Muscle layer of duodenum (tissue), 2 donors: ENCODE data around the gene UGT1A3.

Source experiments
- H3K27ac ChIP-seq: one replicate; pipeline ENCODE4 v1.7.0; 2013; ENCODE audit warnings: mild to moderate bottlenecking, low read length
- H3K27me3 ChIP-seq: one replicate; pipeline ENCODE4 v1.7.0; 2013; ENCODE audit warnings: low read depth, mild to moderate bottlenecking, control low read depth, low read length
- H3K36me3 ChIP-seq, 2 donors: one replicate each; pipeline ENCODE4 v1.7.0; 2013; ENCODE audit warnings: low read length in 2 of 2, control low read depth in 1 of 2, mild to moderate bottlenecking in 1 of 2; ENCODE audit not compliant: insufficient read depth in 2 of 2, control insufficient read depth in 1 of 2
- H3K4me1 ChIP-seq, 2 donors: one replicate each; pipeline ENCODE4 v1.7.0; 2013; ENCODE audit warnings: low read length in 2 of 2, mild to moderate bottlenecking in 2 of 2, control low read depth in 1 of 2, moderate library complexity in 1 of 2; ENCODE audit not compliant: insufficient read depth in 2 of 2, control insufficient read depth in 1 of 2
- H3K4me3 ChIP-seq, 2 donors: one replicate each; pipeline ENCODE4 v1.7.0; 2013; ENCODE audit warnings: low read length in 2 of 2, low read depth in 1 of 2, mild to moderate bottlenecking in 1 of 2
- H3K9me3 ChIP-seq, 2 donors: one replicate each; pipeline ENCODE4 v1.7.0; 2013; ENCODE audit warnings: low read length in 2 of 2, control low read depth in 1 of 2, mild to moderate bottlenecking in 1 of 2; ENCODE audit not compliant: control insufficient read depth in 1 of 2
- donor health status: healthy.

UGT1A3 gene

GRCh38 chr2:233764264-233764663 is 35.4 kb downstream of the UGT1A3 start:
- no peak overlapping the region for H3K27ac ChIP-seq
- H3K9me3 ChIP-seq: no peaks in the 10 kb centered on the region

DNA sequence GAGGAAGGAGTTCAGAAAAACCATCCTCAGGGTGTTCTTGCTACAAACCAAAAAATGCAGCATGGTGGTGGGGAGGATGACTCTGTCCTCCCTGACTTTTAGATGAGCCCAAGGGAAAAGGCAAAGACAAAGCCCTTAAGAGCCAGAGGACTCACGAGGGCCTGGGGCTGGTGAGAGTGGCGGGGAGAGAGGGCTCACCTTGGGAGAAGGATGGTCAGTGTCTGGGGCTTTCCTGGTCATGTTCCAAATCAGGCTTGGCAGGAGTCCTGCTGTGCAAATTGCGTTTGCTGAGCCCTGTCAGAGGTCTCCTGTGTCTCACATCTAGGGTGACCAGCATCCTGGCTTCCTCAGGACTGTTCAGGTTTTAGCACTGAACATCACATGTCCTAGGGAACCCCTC is 35.9 kb downstream of the UGT1A3 start:
- H3K9me3 ChIP-seq: no peaks in the 10 kb centered on the region
- H3K27me3 ChIP-seq: no peaks in the 10 kb centered on the region
- peaks cover 0 to 3% of the 10 kb centered on the region in 2 donors for H3K4me1 ChIP-seq
- no peak overlapping the region for H3K4me3 ChIP-seq
- H3K27ac ChIP-seq: no peak overlapping the region
- no peaks in the 10 kb centered on the region for H3K36me3 ChIP-seq

More at GRCh38 chr2:233764264-233764663, 35.4 kb downstream of the UGT1A3 start:
- peaks cover 0 to 3% of the 10 kb centered on the region in 2 donors for H3K4me1 ChIP-seq
- no peaks in the 10 kb centered on the region for H3K27me3 ChIP-seq
- H3K36me3 ChIP-seq: no peaks in the 10 kb centered on the region
- H3K4me3 ChIP-seq: no peak overlapping the region

GRCh38 chr2:233766416-233766815 is 37.6 kb downstream of the UGT1A3 start:
- Histone ChIP-seq H3K27me3 (no peaks in the 10 kb centered on the region), H3K9me3 (no peaks in the 10 kb centered on the region), H3K27ac (no peak overlapping the region), H3K4me1 (no peaks in the 10 kb centered on the region), H3K36me3 (no peaks in the 10 kb centered on the region), H3K4me3 (no peak overlapping the region)

DNA sequence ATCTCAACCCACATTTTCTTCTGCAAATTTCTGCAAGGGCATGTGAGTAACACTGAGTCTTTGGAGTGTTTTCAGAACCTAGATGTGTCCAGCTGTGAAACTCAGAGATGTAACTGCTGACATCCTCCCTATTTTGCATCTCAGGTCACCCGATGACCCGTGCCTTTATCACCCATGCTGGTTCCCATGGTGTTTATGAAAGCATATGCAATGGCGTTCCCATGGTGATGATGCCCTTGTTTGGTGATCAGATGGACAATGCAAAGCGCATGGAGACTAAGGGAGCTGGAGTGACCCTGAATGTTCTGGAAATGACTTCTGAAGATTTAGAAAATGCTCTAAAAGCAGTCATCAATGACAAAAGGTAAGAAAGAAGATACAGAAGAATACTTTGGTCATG is 39.2 kb downstream of the UGT1A3 start:
- Histone ChIP-seq H3K4me1 (no peaks in the 10 kb centered on the region), H3K27me3 (no peaks in the 10 kb centered on the region), H3K4me3 (no peak overlapping the region), H3K9me3 (no peaks in the 10 kb centered on the region), H3K36me3 (no peaks in the 10 kb centered on the region), H3K27ac (no peak overlapping the region)

GRCh38 chr2:233769260-233769659 is 40.4 kb downstream of the UGT1A3 start:
- Histone ChIP-seq H3K27me3 (no peaks in the 10 kb centered on the region), H3K36me3 (no peaks in the 10 kb centered on the region), H3K27ac (no peak overlapping the region), H3K9me3 (no peaks in the 10 kb centered on the region), H3K4me3 (no peak overlapping the region), H3K4me1 (no peaks in the 10 kb centered on the region)

DNA sequence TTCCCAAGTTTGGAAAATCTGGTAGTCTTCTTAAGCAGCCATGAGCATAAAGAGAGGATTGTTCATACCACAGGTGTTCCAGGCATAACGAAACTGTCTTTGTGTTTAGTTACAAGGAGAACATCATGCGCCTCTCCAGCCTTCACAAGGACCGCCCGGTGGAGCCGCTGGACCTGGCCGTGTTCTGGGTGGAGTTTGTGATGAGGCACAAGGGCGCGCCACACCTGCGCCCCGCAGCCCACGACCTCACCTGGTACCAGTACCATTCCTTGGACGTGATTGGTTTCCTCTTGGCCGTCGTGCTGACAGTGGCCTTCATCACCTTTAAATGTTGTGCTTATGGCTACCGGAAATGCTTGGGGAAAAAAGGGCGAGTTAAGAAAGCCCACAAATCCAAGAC is 43.3 kb downstream of the UGT1A3 start:
- Histone ChIP-seq H3K27me3 (no peaks in the 10 kb centered on the region), H3K36me3 (no peaks in the 10 kb centered on the region), H3K4me3 (no peak overlapping the region), H3K27ac (no peak overlapping the region), H3K4me1 (no peaks in the 10 kb centered on the region), H3K9me3 (peaks cover 0 to 5% of the 10 kb centered on the region in 2 donors)

DNA sequence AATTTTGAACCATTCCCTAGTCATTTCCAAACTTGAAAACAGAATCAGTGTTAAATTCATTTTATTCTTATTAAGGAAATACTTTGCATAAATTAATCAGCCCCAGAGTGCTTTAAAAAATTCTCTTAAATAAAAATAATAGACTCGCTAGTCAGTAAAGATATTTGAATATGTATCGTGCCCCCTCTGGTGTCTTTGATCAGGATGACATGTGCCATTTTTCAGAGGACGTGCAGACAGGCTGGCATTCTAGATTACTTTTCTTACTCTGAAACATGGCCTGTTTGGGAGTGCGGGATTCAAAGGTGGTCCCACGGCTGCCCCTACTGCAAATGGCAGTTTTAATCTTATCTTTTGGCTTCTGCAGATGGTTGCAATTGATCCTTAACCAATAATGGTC is 43.7 kb downstream of the UGT1A3 start:
- H3K4me3 ChIP-seq: no peak overlapping the region
- no peaks in the 10 kb centered on the region for H3K36me3 ChIP-seq
- H3K4me1 ChIP-seq: no peaks in the 10 kb centered on the region
- H3K27me3 ChIP-seq: no peaks in the 10 kb centered on the region
- H3K27ac ChIP-seq: no peak overlapping the region
- peaks cover 0 to 7% of the 10 kb centered on the region in 2 donors for H3K9me3 ChIP-seq

DNA sequence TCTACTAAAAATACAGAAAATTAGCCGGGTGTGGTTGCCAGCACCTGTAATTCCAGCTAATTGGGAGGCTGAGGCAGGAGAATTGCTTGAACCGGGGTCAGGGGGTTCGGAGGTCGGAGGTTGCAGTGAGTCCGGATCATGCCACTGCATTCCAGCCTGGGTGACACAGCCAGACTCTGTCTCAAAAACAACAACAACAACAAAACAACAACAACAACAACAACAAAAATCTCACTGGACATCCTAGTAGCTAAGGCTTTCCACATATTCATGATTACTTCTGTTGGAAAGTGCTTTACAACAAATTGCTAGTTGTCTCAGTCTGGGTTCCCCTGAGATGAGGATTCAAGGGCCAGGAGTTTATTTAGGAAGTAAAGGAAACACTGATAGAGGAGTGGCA is 45.0 kb downstream of the UGT1A3 start:
- H3K36me3 ChIP-seq: no peaks in the 10 kb centered on the region
- H3K4me3 ChIP-seq: no peak overlapping the region
- no peaks in the 10 kb centered on the region for H3K4me1 ChIP-seq
- no peaks in the 10 kb centered on the region for H3K27me3 ChIP-seq
- peaks cover 0 to 7% of the 10 kb centered on the region in 2 donors for H3K9me3 ChIP-seq
- no peak overlapping the region for H3K27ac ChIP-seq

DNA sequence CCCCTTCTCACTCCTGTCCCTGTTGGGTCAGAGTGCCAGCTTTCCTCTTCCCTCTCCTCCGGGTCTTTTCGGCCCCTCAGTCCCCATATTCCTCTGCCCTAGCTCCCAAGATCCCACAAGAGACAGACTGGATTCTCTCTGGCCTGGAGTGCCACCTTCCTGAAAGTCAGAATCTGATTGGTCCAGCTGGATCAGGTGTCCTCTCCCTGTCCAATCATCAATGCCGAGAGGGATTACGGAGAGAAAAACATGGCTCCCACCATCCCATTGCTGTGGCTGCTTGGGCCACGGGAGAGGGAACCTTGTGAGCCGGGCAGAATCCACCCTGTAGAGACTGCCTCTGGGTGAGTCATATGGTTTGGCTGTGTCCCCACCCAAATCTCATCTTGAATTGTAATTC is 46.6 kb downstream of the UGT1A3 start:
- H3K27me3 ChIP-seq: no peaks in the 10 kb centered on the region
- H3K4me1 ChIP-seq: no peaks in the 10 kb centered on the region
- no peak overlapping the region for H3K27ac ChIP-seq
- H3K9me3 ChIP-seq: peaks cover 0 to 7% of the 10 kb centered on the region in 2 donors
- H3K4me3 ChIP-seq: no peak overlapping the region
- H3K36me3 ChIP-seq: no peaks in the 10 kb centered on the region

GRCh38 chr2:233778030-233778429 is 49.2 kb downstream of the UGT1A3 start, which contains the start of gene MROH2A:
TSS of gene MROH2A (plus strand) at chr2:233778330. CDS start at chr2:233779359, 1,029 bp downstream.
- Histone ChIP-seq H3K9me3 (peaks cover 0 to 7% of the 10 kb centered on the region in 2 donors), H3K27ac (no peak within 1 kb of the TSS), H3K4me3 (no peak within 1 kb of the TSS), H3K27me3 (no peaks in the 10 kb centered on the region), H3K4me1 (no peaks in the 10 kb centered on the region), H3K36me3 (no peaks in the 10 kb centered on the region)

GRCh38 chr2:233779722-233780121 is 50.9 kb downstream of the UGT1A3 start:
- peaks cover 0 to 7% of the 10 kb centered on the region in 2 donors for H3K9me3 ChIP-seq
- no peak overlapping the region for H3K27ac ChIP-seq
- no peaks in the 10 kb centered on the region for H3K27me3 ChIP-seq
- no peak overlapping the region for H3K4me3 ChIP-seq
- H3K36me3 ChIP-seq: no peaks in the 10 kb centered on the region
- no peaks in the 10 kb centered on the region for H3K4me1 ChIP-seq

DNA sequence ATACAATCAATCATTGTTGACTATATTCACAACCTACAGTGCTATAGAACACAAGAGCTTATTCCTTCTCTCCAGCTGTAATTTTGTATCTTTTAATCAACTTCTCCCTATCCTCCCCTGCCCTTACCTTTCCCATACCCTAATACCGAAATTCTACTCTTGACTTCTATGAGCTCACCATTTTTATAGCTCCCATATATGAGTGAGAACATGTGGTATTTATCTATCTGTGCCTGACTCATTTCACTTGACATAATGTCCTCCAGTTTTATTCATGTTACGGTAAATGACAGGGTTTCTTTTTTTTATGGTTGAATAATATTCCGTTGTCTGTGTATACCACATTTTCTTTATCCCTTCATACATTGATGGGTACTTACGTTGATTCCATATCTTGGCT is 51.9 kb downstream of the UGT1A3 start:
- Histone ChIP-seq H3K27me3 (no peaks in the 10 kb centered on the region), H3K36me3 (no peaks in the 10 kb centered on the region), H3K4me3 (no peak overlapping the region), H3K4me1 (no peaks in the 10 kb centered on the region), H3K27ac (no peak overlapping the region), H3K9me3 (peaks cover 0 to 7% of the 10 kb centered on the region in 2 donors)
